WERI-Rb-1 (cell line): ENCODE results near the gene SLC22A1.
"Not testable (repeated sequence)": the region's sequence is repeated elsewhere in the genome, so short reads cannot be mapped to it uniquely, and the experiment has no call there.

Experiments used
- DNase-seq: peaks from one replicate; pipeline ENCODE4 v3.0.0-alpha.2; 2020
- H3K27ac ChIP-seq: fragments of 250-450 bp; sonication (Bioruptor Pico); 2 replicates; pipeline ENCODE4 v1.5.1; 2020; ENCODE audit warnings: mild to moderate bottlenecking, moderate library complexity
- H3K27me3 ChIP-seq: fragments of 250-450 bp; sonication (Bioruptor Pico); 2 replicates; pipeline ENCODE4 v1.5.1; 2021; ENCODE audit warnings: mild to moderate bottlenecking, low read depth, moderate library complexity; ENCODE audit not compliant: insufficient read depth, severe bottlenecking
- H3K36me3 ChIP-seq: fragments of 250-450 bp; sonication (Bioruptor Pico); 2 replicates; pipeline ENCODE4 v1.5.1; 2020; ENCODE audit warnings: mild to moderate bottlenecking, moderate library complexity
- H3K4me3 ChIP-seq: 2 replicates; pipeline ENCODE4 v1.5.1; 2011; ENCODE audit warnings: low read depth, mild to moderate bottlenecking, control low read depth, low read length
- H3K9me3 ChIP-seq: fragments of 250-450 bp; sonication (Bioruptor Pico); 2 replicates; pipeline ENCODE4 v1.5.1; 2021; ENCODE audit warnings: mild to moderate bottlenecking, moderate library complexity; ENCODE audit not compliant: severe bottlenecking
- CTCF ChIP-seq: IDR thresholded peaks from 2 replicates; pipeline ENCODE4 v1.5.1; 2011; ENCODE audit warnings: low read depth, mild to moderate bottlenecking, control low read depth, inconsistent platforms, low read length

The SLC22A1 gene

GRCh38 chr6:160111806-160112205 lies 9.8 kb upstream of the SLC22A1 start:
- H3K27me3 ChIP-seq = no peaks in the 10 kb centered on the region
- H3K9me3 ChIP-seq = no peaks in the 10 kb centered on the region
- no peaks in the 10 kb centered on the region for H3K36me3 ChIP-seq
- no peak overlapping the region for H3K4me3 ChIP-seq
- no peak overlapping the region for H3K27ac ChIP-seq
- no peak for TF ChIP-seq CTCF
- no peak for DNase-seq

GRCh38 chr6:160112628-160113299 lies 8.9 kb upstream of the SLC22A1 start:
- no peak overlapping the region for H3K4me3 ChIP-seq
- H3K36me3 ChIP-seq = no peaks in the 10 kb centered on the region
- H3K27me3 ChIP-seq = no peaks in the 10 kb centered on the region
- TF ChIP-seq CTCF = no peak
- no peak for DNase-seq
- peaks cover 3% of the 10 kb centered on the region for H3K9me3 ChIP-seq
- no peak overlapping the region for H3K27ac ChIP-seq

GRCh38 chr6:160114536-160114935 lies 7.1 kb upstream of the SLC22A1 start:
- not testable (repeated sequence) for H3K9me3 ChIP-seq, H3K27ac ChIP-seq, H3K4me3 ChIP-seq, H3K36me3 ChIP-seq, DNase-seq, H3K27me3 ChIP-seq

- TF ChIP-seq CTCF = no peak
- Histone ChIP-seq H3K4me3 (no peak overlapping the region), H3K27me3 (no peaks in the 10 kb centered on the region), H3K9me3 (peaks cover 6% of the 10 kb centered on the region), H3K27ac (no peak overlapping the region), H3K36me3 (no peaks in the 10 kb centered on the region)
- DNase-seq = no peak
These were observed 6.2 kb upstream of the SLC22A1 start for GRCh38 chr6:160115421-160115820.

GRCh38 chr6:160116411-160116810 lies 5.2 kb upstream of the SLC22A1 start:
- Histone ChIP-seq H3K36me3 (no peaks in the 10 kb centered on the region), H3K27ac (no peak overlapping the region), H3K4me3 (no peak overlapping the region), H3K27me3 (peaks cover 2% of the 10 kb centered on the region), H3K9me3 (peaks cover 6% of the 10 kb centered on the region)
- no peak for TF ChIP-seq CTCF
- DNase-seq = no peak

GRCh38 chr6:160117137-160117536 lies 4.5 kb upstream of the SLC22A1 start:
- peaks cover 6% of the 10 kb centered on the region for H3K27me3 ChIP-seq
- TF ChIP-seq CTCF = no peak
- DNase-seq = no peak
- H3K4me3 ChIP-seq = no peak overlapping the region
- H3K9me3 ChIP-seq = peaks cover 6% of the 10 kb centered on the region
- H3K27ac ChIP-seq = no peak overlapping the region
- H3K36me3 ChIP-seq = no peaks in the 10 kb centered on the region
